IPS-20b (cell line): Measurements from ENCODE around the gene ACD.
A peak's percentile ranks its signal among the peaks of the same experiment; 100 is the strongest.

Experiments used
- H3K27ac ChIP-seq: one replicate; pipeline ENCODE4 v1.5.1; 2013; ENCODE audit warnings: low read length
- H3K27me3 ChIP-seq: 2 replicates; pipeline ENCODE4 v1.6.1; 2013; ENCODE audit warnings: mild to moderate bottlenecking, low read length, inconsistent platforms; ENCODE audit not compliant: insufficient read depth
- H3K36me3 ChIP-seq: 2 replicates; pipeline ENCODE4 v1.6.1; 2013; ENCODE audit warnings: low read depth, mild to moderate bottlenecking, inconsistent platforms, low read length, moderate library complexity; ENCODE audit not compliant: insufficient read depth
- H3K4me1 ChIP-seq: 2 replicates; pipeline ENCODE4 v1.6.1; 2013; ENCODE audit warnings: mild to moderate bottlenecking, control low read depth, inconsistent platforms, low read length, moderate library complexity; ENCODE audit not compliant: insufficient read depth
- H3K4me3 ChIP-seq: 2 replicates; pipeline ENCODE4 v1.5.1; 2013; ENCODE audit warnings: mild to moderate bottlenecking, low read length, inconsistent platforms
- H3K9ac ChIP-seq: 2 replicates; pipeline ENCODE4 v1.6.1; 2013; ENCODE audit warnings: low read depth, mild to moderate bottlenecking, inconsistent platforms, low read length, moderate library complexity
- H3K9me3 ChIP-seq: 2 replicates; pipeline ENCODE4 v1.6.1; 2013; ENCODE audit warnings: mild to moderate bottlenecking, low read depth, low read length, inconsistent platforms; ENCODE audit not compliant: insufficient read depth

The ACD gene

DNA sequence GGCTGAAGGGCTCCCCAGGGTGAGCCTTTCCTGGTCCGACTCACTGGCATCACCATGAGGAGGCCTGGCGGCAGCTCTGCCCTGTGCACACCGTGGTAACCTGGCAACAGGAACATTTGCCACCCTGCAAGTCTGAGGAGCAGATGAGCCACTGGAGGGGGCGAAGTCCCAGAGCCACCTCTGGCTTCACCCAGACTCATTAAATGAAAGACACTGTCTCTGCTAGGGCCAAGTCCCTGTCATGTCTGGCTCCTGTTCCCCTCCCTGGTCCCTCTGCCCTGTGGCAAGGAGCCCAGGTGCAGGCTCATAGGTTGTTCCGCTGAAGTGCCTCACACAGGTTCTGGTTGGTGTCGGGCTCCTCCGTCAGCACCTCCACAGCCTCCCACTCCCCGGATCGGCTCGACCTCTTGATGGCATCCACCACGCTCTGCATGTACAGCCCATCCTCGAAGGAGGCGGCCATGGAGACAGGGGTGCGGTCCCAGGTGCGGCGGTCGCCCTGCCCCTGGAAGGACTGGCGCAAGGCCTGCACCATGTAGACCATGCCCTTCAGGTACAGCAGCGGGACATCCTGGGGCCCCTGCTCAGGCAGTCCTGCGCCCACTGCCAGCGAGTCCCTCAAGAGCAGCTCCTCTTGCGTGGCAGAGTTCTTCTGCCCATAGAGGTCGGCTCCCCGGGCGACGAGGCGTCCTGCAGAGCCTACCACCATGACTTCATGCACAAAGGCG, 15.0 kb upstream of the ACD start:
- no peak overlapping the region for H3K4me3 ChIP-seq
- no peaks in the 10 kb centered on the region for H3K4me1 ChIP-seq
- no peaks in the 10 kb centered on the region for H3K9me3 ChIP-seq
- H3K27me3 ChIP-seq = no peaks in the 10 kb centered on the region
- no peak overlapping the region for H3K9ac ChIP-seq
- H3K27ac ChIP-seq = no peak overlapping the region
- peaks cover under 1% of the 10 kb centered on the region; the same call in 1 of the 2 replicates for H3K36me3 ChIP-seq

DNA sequence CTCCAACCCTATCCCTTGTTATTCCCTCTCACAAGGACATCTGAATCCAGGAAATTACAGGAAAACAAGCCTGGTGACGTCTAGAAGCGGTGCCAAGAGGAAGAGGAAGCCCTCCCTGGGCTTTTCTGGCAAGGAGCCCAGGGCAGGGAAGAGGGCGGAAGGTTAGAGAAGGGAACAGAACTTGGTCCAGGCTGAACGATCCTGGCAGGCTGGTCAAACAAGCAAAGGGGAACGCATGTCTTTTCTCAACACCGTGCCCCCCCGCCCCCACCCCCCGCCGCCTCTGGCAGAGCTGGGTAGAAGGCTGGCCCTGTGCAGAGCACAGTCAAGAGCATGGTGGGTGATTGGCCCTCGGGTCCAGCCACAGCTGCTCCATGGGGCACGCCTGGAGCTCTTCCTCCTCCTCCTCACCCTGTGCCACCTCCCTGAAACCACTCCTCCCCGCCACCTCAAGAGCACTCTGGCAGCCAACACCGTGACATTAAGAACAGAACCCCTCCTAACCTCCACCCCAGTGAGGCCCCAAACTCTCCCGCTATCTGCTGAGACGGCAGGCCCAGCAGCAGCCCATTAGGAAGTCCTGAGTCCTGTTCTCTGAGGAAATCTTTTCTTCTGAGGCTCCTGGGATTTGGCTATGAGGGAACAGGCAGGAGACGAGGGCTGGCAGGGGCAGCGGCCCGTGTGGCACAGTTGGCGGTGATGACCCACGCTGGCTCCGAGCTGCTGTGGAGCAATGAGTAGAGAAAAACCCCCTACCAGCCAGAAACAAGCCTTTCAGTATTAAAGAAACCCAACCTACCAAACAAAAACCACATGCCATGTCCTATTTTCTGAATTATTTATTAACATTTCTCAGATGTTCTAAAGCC, 13.9 kb upstream of the ACD start:
- H3K36me3 ChIP-seq = no peaks in the 10 kb centered on the region
- no peak overlapping the region for H3K4me3 ChIP-seq
- H3K9ac ChIP-seq = no peak overlapping the region
- H3K27me3 ChIP-seq = no peaks in the 10 kb centered on the region
- H3K9me3 ChIP-seq = no peaks in the 10 kb centered on the region
- H3K4me1 ChIP-seq = no peaks in the 10 kb centered on the region
- no peak overlapping the region for H3K27ac ChIP-seq

DNA sequence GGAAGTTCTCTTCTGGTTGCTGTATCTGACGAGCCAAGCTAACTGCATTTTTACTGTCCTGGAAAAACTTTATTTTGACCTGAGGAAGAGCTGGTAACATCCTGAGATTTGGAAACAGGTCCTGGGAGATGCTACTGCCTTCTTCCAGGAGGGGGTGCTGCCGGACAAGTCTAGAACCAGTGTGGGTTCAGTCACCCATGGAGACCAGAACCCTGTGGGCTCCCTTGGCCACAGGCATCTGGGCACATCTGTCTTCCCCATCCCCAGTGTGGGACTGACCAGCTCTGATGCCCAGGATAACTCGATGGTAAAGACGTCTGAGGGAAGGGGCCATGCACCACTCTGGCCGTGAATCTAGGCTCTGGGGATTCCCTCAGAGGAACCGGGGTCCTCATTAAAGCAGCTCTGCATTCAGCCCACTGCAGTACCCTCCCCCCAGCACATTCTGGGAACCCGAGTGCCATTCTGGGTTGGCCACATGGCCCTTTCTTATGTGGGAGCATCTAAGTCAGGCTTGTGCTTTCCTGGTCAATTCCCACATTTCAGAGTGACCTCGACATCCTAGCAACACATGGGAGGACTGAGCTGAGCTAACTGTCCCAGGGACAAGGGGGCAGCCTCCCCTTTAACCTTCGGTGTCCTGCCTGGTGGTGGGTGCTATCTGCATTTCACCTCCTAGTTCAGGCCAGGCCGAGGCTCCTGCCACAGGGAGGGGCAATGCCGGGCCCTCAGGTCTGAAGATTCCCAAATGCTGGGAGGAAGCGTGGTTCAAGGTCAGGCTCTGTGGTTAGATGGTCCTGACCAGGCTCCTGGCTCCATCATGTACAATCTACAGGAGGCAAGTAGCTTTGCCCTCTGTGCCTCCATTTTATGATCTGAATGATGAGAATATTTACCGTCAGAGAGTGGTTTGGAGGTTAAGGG, 12.9 kb upstream of the ACD start:
- H3K27ac ChIP-seq = no peak overlapping the region
- H3K27me3 ChIP-seq = no peaks in the 10 kb centered on the region
- no peaks in the 10 kb centered on the region for H3K36me3 ChIP-seq
- H3K4me1 ChIP-seq = no peaks in the 10 kb centered on the region
- H3K9ac ChIP-seq = no peak overlapping the region
- H3K9me3 ChIP-seq = no peaks in the 10 kb centered on the region
- H3K4me3 ChIP-seq = no peak overlapping the region

DNA sequence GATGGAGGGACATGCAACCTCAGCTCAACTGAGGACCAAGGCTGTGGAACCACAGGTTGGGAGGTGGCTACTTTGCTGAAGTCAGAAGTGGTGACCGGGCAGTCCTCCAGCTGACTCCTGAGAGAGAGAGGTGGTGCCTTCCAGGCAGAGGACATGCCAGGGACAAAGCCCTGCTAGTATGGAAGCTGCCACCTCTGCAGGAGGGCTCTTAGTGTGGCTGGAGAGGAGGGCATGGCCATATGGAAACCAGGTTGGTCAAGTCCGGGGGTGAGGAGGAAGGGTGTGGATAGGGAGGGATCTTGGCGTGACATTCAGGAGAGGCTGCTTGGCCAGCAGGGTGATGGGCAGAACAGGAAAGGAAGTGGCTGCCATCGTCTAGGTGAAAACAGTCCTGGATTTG, 12.2 kb upstream of the ACD start:
- H3K4me3 ChIP-seq = no peak overlapping the region
- H3K27ac ChIP-seq = no peak overlapping the region
- no peaks in the 10 kb centered on the region for H3K4me1 ChIP-seq
- no peak overlapping the region for H3K9ac ChIP-seq
- H3K27me3 ChIP-seq = peaks cover 3% of the 10 kb centered on the region
- H3K36me3 ChIP-seq = no peaks in the 10 kb centered on the region
- H3K9me3 ChIP-seq = no peaks in the 10 kb centered on the region

DNA sequence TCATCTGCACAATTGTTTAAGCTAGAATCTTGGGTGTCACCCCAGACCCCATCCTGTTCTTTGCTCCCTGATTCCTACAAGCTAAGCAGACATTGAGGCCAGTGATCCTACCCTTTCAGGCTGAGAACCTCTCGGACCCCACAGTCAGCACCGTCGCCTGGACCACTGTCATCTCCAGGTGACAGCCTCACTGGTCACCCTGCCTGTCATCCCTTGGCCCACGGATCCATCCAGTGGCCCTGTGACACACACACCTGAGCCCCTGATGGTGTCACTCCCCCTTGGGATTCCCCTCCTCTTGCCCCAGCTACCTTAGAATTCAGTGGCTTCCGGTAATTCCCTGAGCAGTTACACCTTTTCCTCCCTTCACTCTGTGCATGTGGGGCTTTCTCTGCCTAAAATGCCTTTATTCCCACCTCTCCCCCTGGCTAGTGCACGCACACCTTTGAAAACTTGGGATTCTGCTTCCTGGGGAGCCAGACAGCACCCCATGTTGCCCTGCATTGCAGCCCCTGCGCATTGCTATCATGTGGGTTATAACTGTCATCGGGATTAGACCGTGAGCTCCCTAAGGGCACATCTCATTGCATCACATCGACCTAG, 9.5 kb upstream of the ACD start:
- Histone ChIP-seq H3K4me1 (no peaks in the 10 kb centered on the region), H3K4me3 (no peak overlapping the region), H3K27ac (no peak overlapping the region), H3K9me3 (no peaks in the 10 kb centered on the region), H3K36me3 (no peaks in the 10 kb centered on the region), H3K9ac (no peak overlapping the region), H3K27me3 (peaks cover 8% of the 10 kb centered on the region)

DNA sequence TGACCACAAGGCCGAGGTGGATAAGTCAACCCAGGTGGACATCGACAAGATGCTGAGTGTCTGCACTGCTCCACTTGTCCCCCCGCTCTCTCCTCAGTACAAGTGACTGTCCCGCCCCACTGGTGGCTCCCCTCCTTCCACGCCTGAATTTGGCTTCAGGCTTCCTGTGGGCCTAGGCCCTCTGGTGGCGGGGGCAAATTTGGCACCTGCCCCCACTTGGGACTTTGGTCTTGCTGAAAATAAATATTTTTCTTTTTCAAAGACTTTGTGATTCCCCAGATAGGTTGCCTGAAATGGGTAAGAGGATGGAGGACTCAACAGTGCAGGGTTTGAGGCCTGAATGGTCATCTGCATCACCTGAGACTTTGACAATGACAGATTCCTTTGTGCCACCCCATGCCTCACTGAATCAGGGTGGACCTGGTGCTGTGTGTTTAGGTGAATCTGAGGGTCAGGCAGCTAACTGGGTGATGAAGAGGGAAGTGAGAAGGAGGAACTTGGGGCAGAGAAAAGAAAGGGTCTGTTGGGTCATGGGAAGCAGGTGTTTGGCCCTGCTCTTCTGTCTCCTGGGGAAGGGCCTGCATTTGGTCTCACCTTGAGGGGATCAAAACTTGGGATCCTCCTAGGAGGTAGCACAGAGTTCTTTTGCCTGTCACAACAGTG, 8.6 kb upstream of the ACD start:
- peaks cover 8% of the 10 kb centered on the region for H3K27me3 ChIP-seq
- H3K4me3 ChIP-seq = no peak overlapping the region
- H3K9ac ChIP-seq = no peak overlapping the region
- H3K4me1 ChIP-seq = no peaks in the 10 kb centered on the region
- no peaks in the 10 kb centered on the region for H3K36me3 ChIP-seq
- H3K27ac ChIP-seq = no peak overlapping the region
- H3K9me3 ChIP-seq = no peaks in the 10 kb centered on the region

DNA sequence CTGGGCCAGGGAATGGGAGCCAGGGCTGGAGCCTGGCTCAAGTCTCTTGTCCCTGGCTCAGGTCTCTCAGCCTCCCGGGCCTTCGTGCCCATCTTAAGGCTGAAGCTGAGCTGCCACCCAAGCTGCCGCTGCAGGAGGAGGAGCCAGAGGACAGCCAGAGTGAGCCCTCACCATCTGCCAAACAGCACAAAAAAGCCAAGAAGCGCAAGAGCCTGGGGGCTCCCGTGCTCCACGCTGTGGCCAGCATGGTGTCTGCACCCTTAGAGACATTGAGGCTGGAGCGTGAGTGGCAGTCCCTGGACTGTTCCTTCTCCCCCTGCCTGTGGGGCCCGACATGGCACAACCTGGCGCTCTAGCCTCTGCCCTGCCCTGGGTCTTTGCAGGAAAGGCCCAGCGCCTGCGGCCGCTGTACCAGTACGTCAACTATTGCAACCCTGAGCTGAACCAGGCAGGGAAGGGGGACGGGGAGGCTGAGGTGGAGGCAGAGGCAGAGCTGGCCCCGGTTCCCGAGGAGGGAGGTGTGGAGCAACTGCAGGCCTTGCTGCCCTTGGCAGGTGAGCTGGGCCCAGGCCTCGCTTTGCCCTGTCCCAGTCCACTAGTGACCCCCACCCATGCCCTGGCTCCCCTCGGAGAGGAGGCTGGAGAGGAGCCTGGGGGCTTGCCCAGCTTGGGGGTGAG, 7.9 kb upstream of the ACD start:
- Histone ChIP-seq H3K9ac (no peak overlapping the region), H3K27ac (no peak overlapping the region), H3K9me3 (no peaks in the 10 kb centered on the region), H3K4me1 (no peaks in the 10 kb centered on the region), H3K27me3 (peaks cover 8% of the 10 kb centered on the region), H3K36me3 (no peaks in the 10 kb centered on the region), H3K4me3 (no peak overlapping the region)

DNA sequence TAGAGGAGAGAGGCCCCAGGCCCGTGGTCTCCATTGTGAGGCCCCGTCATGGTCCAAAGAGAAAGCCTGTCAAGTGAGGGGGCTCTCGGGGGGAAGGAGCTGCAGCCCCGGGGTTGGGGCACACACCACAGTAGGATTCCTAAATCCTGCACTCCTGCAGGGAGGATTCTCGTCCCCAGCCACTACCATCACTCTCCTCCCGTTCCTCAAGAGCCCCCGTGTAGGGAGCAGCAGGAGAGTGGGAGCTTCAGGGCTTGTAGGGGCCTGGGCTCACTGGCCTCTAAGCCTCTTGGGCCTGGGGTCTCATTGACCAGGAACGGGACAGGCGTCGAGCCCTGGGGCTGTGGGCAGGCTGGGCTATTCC, 7.4 kb upstream of the ACD start:
- peak overlapping the region; percentile 62; the same call in 1 of the 2 replicates for H3K4me3 ChIP-seq
- H3K9me3 ChIP-seq = no peaks in the 10 kb centered on the region
- no peak overlapping the region for H3K27ac ChIP-seq
- no peaks in the 10 kb centered on the region for H3K36me3 ChIP-seq
- H3K4me1 ChIP-seq = no peaks in the 10 kb centered on the region
- peaks cover 8% of the 10 kb centered on the region for H3K27me3 ChIP-seq
- H3K9ac ChIP-seq = no peak overlapping the region

DNA sequence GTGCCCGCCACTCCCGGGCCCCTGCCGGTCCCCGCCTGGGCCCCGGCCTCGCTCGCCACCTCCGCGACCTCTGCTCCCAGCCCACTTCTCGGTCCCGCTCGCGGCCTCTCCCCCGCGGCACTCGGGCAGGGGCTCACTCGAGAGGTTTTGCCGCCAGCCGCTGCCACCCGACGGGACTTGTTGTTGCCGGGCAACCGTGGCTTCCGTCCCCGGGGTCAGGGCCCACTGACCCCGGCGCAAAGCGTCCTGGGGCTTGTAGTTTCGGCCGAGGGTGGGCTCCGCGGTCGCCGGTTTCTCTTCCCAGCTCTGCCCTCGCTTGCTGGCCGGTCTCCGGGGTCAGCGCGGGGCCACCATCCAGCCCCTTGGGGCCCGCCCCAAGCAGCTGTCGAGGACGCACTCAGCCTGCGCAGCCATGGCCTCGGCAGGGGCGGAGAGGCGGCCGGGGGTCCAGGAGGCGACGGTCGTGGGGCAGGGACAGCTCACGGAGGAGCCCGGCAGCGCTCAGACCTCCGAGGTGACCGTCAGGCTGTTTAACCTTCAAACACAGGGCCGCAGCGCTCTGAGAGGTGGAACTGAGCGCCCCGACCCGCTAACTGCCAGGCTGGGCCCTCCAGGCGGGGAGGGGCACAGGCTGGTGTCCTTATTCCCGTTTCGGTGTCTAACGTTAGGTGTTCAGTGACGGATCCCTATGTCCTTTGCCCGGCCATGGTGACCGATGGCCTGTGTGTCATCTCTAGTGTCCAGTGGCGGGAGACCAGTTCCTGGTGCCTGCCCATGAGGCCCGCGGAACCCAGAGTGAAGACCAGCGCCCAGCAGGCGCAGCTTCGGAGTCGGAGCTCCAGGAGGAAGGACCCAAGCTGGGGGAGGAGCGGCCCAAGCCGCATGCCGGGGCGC, 6.7 kb upstream of the ACD start, which contains the start of the genes C16orf86 and ENKD1:
C16orf86 (plus strand) TSS at position 256 of the 894 bp plus-strand sequence; CDS start at position 413, 157 bp downstream.
ENKD1 (minus strand) TSS at position 192 of the 894 bp plus-strand sequence. CDS start 308 bp downstream, outside the sequence.
- no peaks in the 10 kb centered on the region for H3K9me3 ChIP-seq
- peak within 1 kb of the TSS; percentile 69; the same call in 1 of the 2 replicates for H3K9ac ChIP-seq
- peaks cover 13% of the 10 kb centered on the region for H3K27me3 ChIP-seq
- H3K27ac ChIP-seq = no peak within 1 kb of the TSS
- no peaks in the 10 kb centered on the region for H3K36me3 ChIP-seq
- peak within 1 kb of the TSS; percentile 62 for H3K4me3 ChIP-seq
- 0 out of 2 replicates have a peak, but pooled peaks cover under 1% of the 10 kb centered on the region for H3K4me1 ChIP-seq
